Epithelial cell of esophagus (primary cell): ENCODE data around the gene CDK14.

Experiments used
- DNase-seq: peaks from one replicate; pipeline ENCODE4 v3.0.0; 2010; ENCODE audit warnings: low read depth
- H3K4me3 ChIP-seq: 2 replicates; pipeline ENCODE4 v1.5.1; 2011; ENCODE audit warnings: mild to moderate bottlenecking, low read length, control low read depth
- TF ChIP-seq, protein P1 (sequence below): IDR thresholded peaks from 2 replicates; pipeline ENCODE4 v1.5.1; 2011; ENCODE audit warnings: low read depth, mild to moderate bottlenecking, low read length, control low read depth, inconsistent platforms; ENCODE audit not compliant: insufficient read depth; ENCODE audit errors: missing control alignments

The CDK14 gene

DNA sequence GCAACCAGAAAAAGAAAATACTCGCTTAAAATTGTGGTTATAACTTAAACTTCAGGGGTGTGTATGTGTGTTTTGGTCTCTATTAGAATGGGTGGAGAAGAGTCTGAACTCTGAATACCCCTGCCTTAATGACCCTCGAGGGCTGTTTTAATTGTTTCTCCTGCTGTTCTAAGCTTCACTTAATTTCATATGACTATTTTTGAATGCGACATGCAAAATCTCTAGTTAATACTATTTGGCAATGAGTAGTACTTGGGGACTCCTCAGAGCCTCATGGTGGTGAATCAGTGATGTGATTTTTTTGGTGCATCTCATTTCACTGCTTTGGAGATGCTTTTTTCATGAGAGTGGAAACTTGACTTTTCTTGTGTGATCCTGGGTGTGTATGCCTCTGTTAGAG lies 178.6 kb downstream of the CDK14 start:
- DNase-seq, result no peak
- H3K4me3 ChIP-seq, result no peak overlapping the region
- TF ChIP-seq, protein P1, sequence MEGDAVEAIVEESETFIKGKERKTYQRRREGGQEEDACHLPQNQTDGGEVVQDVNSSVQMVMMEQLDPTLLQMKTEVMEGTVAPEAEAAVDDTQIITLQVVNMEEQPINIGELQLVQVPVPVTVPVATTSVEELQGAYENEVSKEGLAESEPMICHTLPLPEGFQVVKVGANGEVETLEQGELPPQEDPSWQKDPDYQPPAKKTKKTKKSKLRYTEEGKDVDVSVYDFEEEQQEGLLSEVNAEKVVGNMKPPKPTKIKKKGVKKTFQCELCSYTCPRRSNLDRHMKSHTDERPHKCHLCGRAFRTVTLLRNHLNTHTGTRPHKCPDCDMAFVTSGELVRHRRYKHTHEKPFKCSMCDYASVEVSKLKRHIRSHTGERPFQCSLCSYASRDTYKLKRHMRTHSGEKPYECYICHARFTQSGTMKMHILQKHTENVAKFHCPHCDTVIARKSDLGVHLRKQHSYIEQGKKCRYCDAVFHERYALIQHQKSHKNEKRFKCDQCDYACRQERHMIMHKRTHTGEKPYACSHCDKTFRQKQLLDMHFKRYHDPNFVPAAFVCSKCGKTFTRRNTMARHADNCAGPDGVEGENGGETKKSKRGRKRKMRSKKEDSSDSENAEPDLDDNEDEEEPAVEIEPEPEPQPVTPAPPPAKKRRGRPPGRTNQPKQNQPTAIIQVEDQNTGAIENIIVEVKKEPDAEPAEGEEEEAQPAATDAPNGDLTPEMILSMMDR, result no peak

DNA sequence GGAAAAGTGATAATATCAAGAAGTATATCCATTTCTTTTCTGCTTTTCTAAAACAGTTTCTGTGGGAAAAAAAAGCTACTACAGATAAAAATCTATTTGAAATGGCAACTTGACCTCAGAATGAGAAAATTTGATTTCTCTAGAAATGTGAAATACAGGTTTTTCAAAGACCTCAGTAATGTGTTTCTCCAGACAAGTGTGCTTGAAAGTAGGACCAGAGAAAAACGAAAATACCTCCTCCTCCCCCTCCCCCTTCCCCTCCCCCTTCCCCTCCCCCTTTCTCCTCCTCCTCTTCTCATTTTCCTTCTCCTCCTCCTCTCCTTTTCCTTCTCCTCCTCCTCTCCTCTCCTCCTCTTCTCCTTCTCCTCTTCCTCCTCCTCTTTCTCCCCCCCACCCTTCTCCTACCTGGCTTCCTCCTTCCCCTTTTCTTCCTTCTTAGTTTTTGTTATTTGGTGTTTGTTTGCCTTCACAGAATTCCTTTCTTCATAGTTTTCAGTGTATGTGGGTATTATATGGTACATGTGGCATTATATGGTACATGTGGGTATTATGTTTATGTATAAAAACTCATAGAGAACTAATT lies 179.4 kb downstream of the CDK14 start:
- H3K4me3 ChIP-seq, result no peak overlapping the region
- TF ChIP-seq, protein P1, result no peak
- no peak for DNase-seq

DNA sequence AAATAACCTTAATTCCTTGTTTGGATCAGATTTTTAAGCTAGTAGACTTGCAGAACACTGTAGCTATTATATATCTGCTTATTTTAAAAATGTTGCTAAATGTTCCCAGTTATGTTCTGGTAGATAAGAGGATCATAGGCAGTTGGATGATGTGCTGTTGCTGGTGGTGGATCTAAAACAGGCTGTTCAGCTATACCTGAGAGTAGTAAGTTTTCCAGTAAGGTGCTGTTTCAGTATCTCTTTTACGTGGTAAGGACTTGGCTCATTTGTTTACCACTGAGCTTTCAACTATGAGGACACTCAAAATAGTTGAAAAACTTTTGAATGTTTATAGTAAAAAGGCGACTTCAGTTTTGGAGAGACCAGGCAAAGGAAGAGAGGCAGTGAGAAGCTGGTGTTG lies 180.9 kb downstream of the CDK14 start:
- TF ChIP-seq, protein P1, result no peak
- H3K4me3 ChIP-seq, result no peak overlapping the region
- no peak for DNase-seq

DNA sequence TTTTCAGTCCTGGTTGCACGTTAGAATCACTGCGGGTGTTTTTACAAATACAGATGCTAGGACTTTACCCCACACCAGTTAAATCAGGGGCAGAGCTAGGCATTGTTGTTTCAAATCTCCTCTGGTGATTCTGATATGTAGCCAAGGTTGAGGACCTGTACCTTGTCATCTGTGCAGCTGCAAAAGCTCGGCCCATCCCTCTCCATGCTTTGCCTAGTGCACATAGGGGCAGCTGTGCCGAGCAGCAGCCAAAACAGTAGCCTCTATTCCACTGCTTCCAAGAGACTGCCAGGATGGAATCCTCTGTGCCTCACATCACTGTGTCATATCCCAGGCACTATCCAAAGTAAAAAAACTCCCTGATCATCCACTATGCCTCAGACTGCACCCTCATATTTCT lies 181.3 kb downstream of the CDK14 start:
- no peak overlapping the region for H3K4me3 ChIP-seq
- no peak for DNase-seq
- TF ChIP-seq, protein P1, result no peak

DNA sequence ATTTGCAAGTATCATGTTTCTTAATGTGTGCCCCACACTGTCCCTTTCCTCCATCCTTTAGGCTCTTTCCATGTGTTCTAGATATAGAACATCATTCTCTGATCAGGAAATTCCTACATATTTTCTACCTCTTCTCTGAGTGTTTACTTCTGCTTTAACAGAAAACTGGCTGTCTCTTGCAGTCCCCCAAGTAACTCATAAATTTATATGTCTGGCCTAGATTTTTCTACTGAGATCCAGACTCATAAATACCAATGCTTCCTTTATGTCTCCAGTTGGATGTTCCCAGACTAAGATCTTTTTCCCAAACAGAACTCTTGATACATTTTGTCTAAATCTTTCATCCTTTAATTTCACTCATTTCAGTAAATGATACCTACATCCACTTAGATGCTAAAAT lies 181.8 kb downstream of the CDK14 start:
- TF ChIP-seq, protein P1, result no peak
- no peak for DNase-seq
- no peak overlapping the region for H3K4me3 ChIP-seq

DNA sequence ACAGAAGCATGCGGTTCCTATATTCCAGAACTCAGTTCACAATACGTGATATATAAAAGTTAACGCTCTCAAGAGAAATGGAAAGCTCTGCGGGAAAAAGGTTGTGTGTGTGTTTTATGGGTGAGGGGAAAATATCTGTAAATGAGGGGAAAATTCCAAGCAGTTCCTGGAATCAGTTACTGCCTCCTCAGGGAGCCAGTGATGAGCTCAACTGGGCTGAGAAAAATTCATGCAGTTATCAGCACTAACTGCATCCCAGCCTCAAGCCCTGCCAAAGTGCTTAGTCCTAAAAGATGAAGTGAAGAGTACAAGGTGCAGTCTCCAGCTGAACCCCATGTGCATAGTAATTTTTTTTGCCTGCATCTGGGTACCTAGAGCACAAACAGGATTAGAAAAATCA lies 191.9 kb downstream of the CDK14 start:
- DNase-seq, result no peak
- TF ChIP-seq, protein P1, result no peak

DNA sequence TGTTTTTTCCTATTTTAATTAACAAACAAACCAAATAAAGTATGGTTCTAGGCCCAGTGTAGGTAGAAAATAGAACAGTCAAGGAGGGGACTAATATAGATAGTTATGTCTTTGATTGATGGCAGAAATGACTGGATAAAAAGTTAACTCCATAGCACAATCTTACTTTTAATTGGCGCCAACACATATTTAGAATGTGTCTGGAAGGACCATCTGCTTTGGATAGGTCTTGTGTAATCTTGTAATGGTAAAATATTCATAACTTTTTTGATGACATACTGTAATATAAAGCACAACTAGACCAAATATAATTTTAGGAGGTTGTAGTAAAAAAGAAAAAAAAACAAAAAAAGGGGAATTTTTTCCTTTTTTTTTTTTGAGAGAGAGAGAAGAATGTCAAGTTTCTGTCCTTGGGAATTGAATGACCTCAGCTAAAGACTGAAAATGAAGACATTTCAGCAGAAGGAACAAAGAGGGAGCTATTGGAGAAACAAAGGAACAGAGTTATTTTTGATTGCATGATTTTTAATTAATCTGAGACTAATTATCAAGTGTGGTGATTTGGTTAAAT lies 193.7 kb downstream of the CDK14 start:
- no peak for DNase-seq
- H3K4me3 ChIP-seq, result no peak overlapping the region
- TF ChIP-seq, protein P1, result no peak

More for the DNA sequence above, 191.9 kb downstream of the CDK14 start:
- no peak overlapping the region for H3K4me3 ChIP-seq
